Activated T-helper 1 cell treated with anti-CD3 and anti-CD28 coated beads, Interleukin-12 subunit alpha, Interleukin-12 subunit beta, Interleukin-2, Interleukin-4 antibody, amounts not matched to agents 30 ng/mL and 10 ng/mL and 1 ng/mL, durations not matched to agents 14 hours and 24 hours and 36 hours (primary cell): ENCODE results near the gene GID8. TPM values are rescaled to one million over a fixed set of nuclear protein-coding genes. Genes with fewer than 3 reads are reported as not detected.

Experiments
- DNase-seq: peaks from one replicate; pipeline ENCODE4 v3.0.0; 2021; ENCODE audit warnings: low spot score
- H3K27ac Mint-ChIP-seq: one replicate; pipeline ENCODE4 v1.8.0; 2021; ENCODE audit warnings: mild to moderate bottlenecking, mixed read lengths
- H3K27me3 Mint-ChIP-seq: one replicate; pipeline ENCODE4 v1.8.0; 2022; ENCODE audit warnings: mild to moderate bottlenecking, moderate library complexity, mixed read lengths; ENCODE audit not compliant: insufficient read depth
- H3K36me3 Mint-ChIP-seq: one replicate; pipeline ENCODE4 v1.8.0; 2021; ENCODE audit warnings: low read depth, mixed read lengths
- H3K4me1 Mint-ChIP-seq: one replicate; pipeline ENCODE4 v1.8.0; 2021; ENCODE audit warnings: low read depth, mixed read lengths
- H3K4me3 Mint-ChIP-seq: one replicate; pipeline ENCODE4 v1.8.0; 2021; ENCODE audit warnings: mild to moderate bottlenecking, moderate library complexity, mixed read lengths
- H3K9me3 Mint-ChIP-seq: one replicate; pipeline ENCODE4 v1.8.0; 2021; ENCODE audit warnings: mixed read lengths
- intact Hi-C: fragments of 100-400 bp; cut with micrococcal nuclease; formaldehyde crosslinking; loops from one replicate; pipeline ENCODE4 v1.15.1; 2024
- total RNA-seq: library from RNA; stranded (reverse); gene quantifications from 2 replicates; pipeline ENCODE4 v1.2.3, GENCODE V29; 2022

GID8 gene
- total RNA-seq, 1 donor from 2014 or later: 52.5 TPM

DNA sequence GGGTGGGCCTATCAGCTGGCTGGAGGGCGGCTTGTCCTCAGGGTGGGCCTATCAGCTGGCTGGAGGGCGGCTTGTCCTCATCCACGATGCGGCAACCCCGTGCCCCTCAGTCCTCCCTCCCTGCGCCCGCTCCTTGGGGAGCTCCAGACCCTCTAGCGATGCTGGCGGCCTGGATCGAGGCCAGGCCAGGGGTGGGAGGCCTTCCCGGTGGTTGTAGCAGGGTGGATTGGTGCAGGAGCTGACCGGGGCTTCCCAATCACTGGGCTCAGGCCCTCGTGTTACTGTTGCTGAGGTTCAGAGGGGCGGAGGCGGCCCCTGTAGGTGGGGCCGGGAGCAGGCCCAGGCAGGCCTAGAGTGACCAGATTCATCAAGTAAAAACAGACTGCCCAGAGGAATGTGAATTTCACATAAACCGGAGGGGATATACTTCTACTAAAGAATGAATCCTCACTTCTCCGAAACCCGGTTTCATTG is 23.4 kb downstream of the GID8 start:
- Mint-ChIP-seq H3K36me3 (no peaks in the 10 kb centered on the region), H3K4me3 (no peak overlapping the region), H3K27me3 (no peaks in the 10 kb centered on the region), H3K9me3 (no peaks in the 10 kb centered on the region), H3K4me1 (no peaks in the 10 kb centered on the region), H3K27ac (no peak overlapping the region)
- intact Hi-C loops: no loop called here
- DNase-seq: no peak

DNA sequence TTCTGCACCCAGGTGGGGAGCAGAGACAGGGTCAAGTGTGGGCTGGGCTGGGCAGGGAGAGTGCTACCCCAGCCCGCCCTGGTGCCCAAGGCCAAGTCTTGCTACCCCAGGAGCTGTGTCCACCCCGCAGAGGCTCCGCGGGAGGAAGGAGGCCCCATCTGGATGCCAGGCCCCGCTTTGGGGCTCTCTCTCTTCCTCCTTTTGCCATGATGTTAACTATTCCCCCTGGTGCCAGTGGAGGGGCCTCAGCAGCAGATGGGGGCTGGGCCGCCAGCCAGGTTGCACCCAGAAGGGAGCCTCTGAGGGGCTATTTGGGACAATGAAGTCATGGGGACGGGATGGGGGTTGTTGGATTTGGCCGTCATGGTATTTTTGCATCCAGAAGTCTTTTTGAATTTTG is 23.9 kb downstream of the GID8 start:
- Mint-ChIP-seq H3K4me1 (no peaks in the 10 kb centered on the region), H3K27me3 (no peaks in the 10 kb centered on the region), H3K36me3 (no peaks in the 10 kb centered on the region), H3K27ac (no peak overlapping the region), H3K9me3 (no peaks in the 10 kb centered on the region), H3K4me3 (no peak overlapping the region)
- intact Hi-C loops: no loop called here
- no peak for DNase-seq

DNA sequence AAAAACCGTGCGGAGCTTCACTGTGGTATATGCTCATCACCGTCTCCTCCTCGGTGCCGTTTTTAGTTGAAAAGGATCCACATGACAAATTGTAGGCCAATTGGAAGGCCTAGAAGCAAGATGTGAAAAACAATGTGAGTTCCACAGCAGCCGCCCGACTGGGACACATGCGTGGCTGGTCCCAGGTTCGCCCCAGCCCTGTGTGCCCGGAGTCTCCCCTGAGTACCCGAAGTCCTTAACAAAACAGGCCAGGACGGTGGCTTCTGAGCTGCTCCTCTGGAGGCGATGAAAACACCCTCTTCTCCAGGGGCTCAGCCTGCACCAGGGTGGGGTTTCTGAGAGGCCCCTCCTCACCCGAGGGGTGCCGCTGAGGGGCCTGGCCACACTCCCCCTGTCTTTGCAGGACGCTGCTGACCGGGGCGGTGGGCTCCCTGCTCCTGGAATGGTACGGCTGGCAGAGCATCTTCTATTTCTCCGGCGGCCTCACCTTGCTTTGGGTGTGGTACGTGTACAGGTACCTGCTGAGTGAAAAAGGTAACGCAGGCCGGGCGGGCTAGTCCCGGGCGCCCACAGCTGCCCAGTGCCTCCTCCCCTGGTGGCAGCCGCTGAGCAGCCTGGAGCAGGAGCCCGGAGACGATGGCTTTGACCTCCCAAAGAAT is 24.4 kb downstream of the GID8 start:
- H3K4me1 Mint-ChIP-seq: no peaks in the 10 kb centered on the region

GRCh38 chr20:62962891-62963613 is 25.1 kb downstream of the GID8 start:
- no peak overlapping the region for H3K4me3 Mint-ChIP-seq
- H3K36me3 Mint-ChIP-seq: no peaks in the 10 kb centered on the region
- intact Hi-C loops: no loop called here
- H3K27me3 Mint-ChIP-seq: no peaks in the 10 kb centered on the region
- DNase-seq: no peak
- H3K27ac Mint-ChIP-seq: no peak overlapping the region
- H3K4me1 Mint-ChIP-seq: no peaks in the 10 kb centered on the region
- no peaks in the 10 kb centered on the region for H3K9me3 Mint-ChIP-seq

More for the DNA sequence above, 24.4 kb downstream of the GID8 start:
- Mint-ChIP-seq H3K27me3 (no peaks in the 10 kb centered on the region), H3K9me3 (no peaks in the 10 kb centered on the region), H3K27ac (no peak overlapping the region), H3K36me3 (no peaks in the 10 kb centered on the region), H3K4me3 (no peak overlapping the region)
- intact Hi-C loops: no loop called here
- no peak for DNase-seq

DNA sequence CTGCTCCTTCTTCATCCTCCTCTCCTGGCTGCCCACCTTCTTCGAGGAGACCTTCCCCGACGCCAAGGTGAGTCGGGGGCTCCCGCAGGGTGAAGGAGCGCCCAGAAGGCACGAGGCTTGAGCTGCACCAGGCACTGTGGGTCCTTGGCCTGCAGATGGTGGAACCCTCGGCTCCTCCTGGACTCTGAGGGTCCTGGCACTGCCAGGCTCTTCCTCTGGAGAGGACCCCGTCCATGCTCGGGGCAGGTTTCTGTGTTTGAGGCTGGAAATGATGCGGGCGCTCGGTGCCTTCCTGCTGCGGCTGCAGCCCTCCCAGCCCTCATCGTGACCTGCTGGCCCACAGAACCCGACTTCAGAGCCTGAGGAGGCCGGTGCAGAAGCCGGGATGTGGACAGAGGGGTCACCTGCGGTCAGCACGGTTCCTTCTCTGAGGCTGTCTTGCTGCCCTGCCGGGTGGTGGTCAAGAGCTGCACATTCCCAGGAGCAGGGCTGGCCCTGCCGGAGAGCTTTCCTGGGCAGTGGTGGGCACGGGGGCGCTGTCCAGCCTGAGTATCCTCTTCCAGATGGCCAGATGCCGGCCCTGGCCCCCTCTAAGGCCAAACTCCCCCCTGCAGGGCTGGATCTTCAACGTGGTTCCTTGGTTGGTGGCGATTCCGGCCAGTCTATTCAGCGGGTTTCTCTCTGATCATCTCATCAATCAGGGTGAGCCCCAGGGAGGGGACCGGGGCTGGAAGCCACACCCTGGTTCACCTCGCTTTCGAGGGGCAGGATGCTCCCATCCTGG is 25.9 kb downstream of the GID8 start:
- Mint-ChIP-seq H3K27ac (no peak overlapping the region), H3K4me3 (no peak overlapping the region), H3K9me3 (no peaks in the 10 kb centered on the region), H3K36me3 (no peaks in the 10 kb centered on the region), H3K27me3 (no peaks in the 10 kb centered on the region), H3K4me1 (no peaks in the 10 kb centered on the region)
- DNase-seq: no peak
- intact Hi-C loops: no loop called here

DNA sequence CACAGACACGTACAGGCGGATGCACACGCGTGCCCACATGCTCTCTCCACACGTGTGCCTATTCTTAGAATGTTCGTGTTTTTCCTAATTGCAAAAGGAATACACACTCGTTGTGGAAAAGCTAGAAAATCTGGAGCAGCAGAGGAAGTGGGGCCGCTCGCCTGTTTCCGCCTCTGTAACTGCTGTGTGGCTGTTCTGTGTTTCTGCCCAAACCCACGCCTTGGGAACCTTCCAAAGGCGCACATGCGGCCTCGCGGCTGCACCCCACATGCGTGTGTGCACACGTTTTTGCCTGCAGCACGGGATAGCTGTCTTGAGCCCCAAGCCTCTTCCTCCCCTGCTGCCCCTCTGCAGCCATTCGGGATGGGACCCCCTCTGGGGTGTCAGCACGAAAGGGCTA is 26.8 kb downstream of the GID8 start:
- Mint-ChIP-seq H3K9me3 (no peaks in the 10 kb centered on the region), H3K36me3 (no peaks in the 10 kb centered on the region), H3K27ac (no peak overlapping the region), H3K4me1 (no peaks in the 10 kb centered on the region), H3K4me3 (no peak overlapping the region), H3K27me3 (no peaks in the 10 kb centered on the region)
- intact Hi-C loops: no loop called here
- DNase-seq: no peak

- Mint-ChIP-seq H3K4me3 (no peak overlapping the region), H3K9me3 (no peaks in the 10 kb centered on the region), H3K36me3 (no peaks in the 10 kb centered on the region), H3K4me1 (no peaks in the 10 kb centered on the region), H3K27me3 (peaks cover 2% of the 10 kb centered on the region), H3K27ac (no peak overlapping the region)
- intact Hi-C loops: no loop called here
- DNase-seq: no peak
Measured at GRCh38 chr20:62965363-62965771, 27.4 kb downstream of the GID8 start.

DNA sequence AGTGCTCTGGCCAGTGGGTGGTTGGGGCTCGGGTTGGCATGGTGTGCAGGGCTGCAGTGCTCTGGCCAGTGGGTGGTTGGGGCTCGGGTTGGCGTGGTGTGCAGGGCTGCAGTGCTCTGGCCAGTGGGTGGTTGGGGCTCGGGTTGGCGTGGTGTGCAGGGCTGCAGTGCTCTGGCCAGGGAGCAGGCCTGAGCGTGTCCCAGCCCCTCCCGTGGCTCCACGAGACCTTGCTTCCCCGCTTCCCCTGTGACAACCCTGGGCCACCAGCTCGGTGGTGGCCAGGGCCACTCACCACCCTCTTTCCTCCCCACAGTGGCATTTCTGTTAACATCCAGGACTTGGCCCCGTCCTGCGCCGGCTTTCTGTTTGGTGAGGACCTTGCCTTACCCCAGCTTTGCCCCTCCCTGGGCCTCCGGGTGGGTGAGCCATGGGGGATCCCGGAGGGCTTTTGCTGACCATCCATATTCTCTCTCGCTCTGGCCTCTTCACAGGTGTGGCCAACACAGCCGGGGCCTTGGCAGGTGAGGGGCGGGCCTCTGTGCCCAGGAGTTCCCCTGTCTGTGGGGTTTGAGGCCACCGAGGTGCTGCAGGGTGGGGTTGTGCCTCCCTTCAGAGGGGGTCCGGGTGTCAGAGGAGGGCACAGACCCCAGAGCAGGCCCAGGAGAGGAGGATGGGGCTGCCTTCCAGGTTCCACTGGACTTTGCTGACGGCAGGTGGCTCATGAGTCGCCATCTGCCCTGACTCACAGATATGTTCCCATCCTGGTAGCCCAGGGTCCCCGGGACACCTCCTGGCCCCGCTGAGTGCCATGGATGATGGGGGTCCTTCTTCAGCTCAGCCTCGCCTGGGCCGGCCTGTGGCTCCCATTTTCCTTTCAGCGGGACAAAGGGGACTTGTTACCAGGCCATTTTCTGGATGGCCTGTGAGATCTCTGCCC is 28.5 kb downstream of the GID8 start:
- Mint-ChIP-seq H3K9me3 (no peaks in the 10 kb centered on the region), H3K27me3 (peaks cover 5% of the 10 kb centered on the region), H3K4me1 (peaks cover 1% of the 10 kb centered on the region), H3K4me3 (no peak overlapping the region), H3K36me3 (no peaks in the 10 kb centered on the region), H3K27ac (no peak overlapping the region)
- intact Hi-C loops: no loop called here
- DNase-seq: no peak

GRCh38 chr20:62967149-62967501 is 29.2 kb downstream of the GID8 start:
- intact Hi-C loops: no loop called here
- peaks cover 10% of the 10 kb centered on the region for H3K27me3 Mint-ChIP-seq
- no peak overlapping the region for H3K4me3 Mint-ChIP-seq
- H3K27ac Mint-ChIP-seq: no peak overlapping the region
- peaks cover 8% of the 10 kb centered on the region for H3K4me1 Mint-ChIP-seq
- no peaks in the 10 kb centered on the region for H3K36me3 Mint-ChIP-seq
- no peaks in the 10 kb centered on the region for H3K9me3 Mint-ChIP-seq
- no peak for DNase-seq

DNA sequence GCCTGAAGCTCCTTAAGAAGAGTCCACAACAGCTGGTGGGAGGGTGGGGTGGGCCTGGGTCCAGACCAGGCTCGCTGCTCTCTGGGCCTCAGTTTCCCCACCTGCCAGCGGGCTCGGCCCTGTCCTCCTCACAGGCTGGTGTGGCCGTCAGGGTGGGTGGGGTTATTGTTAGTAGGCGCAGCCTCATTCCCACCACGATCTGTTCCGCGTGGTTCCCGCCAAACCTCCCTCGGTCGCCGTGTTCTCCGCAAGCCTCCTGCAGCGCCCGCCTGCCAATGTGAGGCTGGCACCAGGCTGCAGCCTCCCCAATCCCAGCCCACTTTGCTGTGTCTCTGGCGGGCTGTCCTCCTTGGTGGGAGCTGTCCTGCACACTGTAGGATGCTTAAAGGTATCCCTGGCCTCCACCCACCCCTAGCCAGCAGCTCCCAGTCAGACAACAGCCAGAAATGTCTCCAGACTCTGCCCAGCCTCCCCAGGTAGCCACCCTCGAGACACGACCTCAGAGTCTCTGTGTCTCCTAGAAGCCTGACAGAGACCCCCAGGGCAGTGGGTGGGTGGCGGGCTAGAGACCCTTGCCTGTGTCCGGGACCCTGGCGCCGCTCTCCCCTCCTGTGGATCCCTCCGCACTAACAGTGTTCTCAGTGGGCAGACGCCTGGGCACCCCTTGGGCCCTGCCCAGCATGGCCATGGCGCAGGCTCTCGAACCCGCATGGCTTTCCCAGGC is 29.8 kb downstream of the GID8 start:
- DNase-seq: no peak
- H3K4me1 Mint-ChIP-seq: peaks cover 13% of the 10 kb centered on the region
- no peak overlapping the region for H3K4me3 Mint-ChIP-seq
- no peaks in the 10 kb centered on the region for H3K9me3 Mint-ChIP-seq
- H3K36me3 Mint-ChIP-seq: no peaks in the 10 kb centered on the region
- intact Hi-C loops: no loop called here
- no peak overlapping the region for H3K27ac Mint-ChIP-seq
- peaks cover 14% of the 10 kb centered on the region for H3K27me3 Mint-ChIP-seq

- no peak overlapping the region for H3K27ac Mint-ChIP-seq
Measured at GRCh38 chr20:62968378-62969178, 30.6 kb downstream of the GID8 start.

More at GRCh38 chr20:62968378-62969178, 30.6 kb downstream of the GID8 start:
- Mint-ChIP-seq H3K4me1 (peaks cover 13% of the 10 kb centered on the region), H3K4me3 (no peak overlapping the region), H3K9me3 (no peaks in the 10 kb centered on the region), H3K27me3 (peaks cover 19% of the 10 kb centered on the region), H3K36me3 (no peaks in the 10 kb centered on the region)
- DNase-seq: no peak
- intact Hi-C loops: no loop called here
